Inferior parietal cortex (tissue), 1 donor: ENCODE results near the gene ADGRD1.

Experiments
- DNase-seq: peaks from one replicate; pipeline ENCODE4 v3.0.0-alpha.2; 2016; ENCODE audit errors: extremely low spot score

The ADGRD1 gene

GRCh38 chr12:131090274-131091210 is 136.8 kb downstream of the ADGRD1 start:
- DNase-seq, result no peak

GRCh38 chr12:131091413-131091975 is 137.8 kb downstream of the ADGRD1 start:
- DNase-seq, result peak; percentile 57

- no peak for DNase-seq
Measured at GRCh38 chr12:131091976-131092691, 138.4 kb downstream of the ADGRD1 start.

- no peak for DNase-seq
Measured at GRCh38 chr12:131092901-131093603, 139.3 kb downstream of the ADGRD1 start.

- DNase-seq, result no peak
Measured at GRCh38 chr12:131093604-131093955, 139.9 kb downstream of the ADGRD1 start.

- DNase-seq, result no peak
Measured at GRCh38 chr12:131093971-131094830, 140.5 kb downstream of the ADGRD1 start.

GRCh38 chr12:131094831-131095805 is 141.4 kb downstream of the ADGRD1 start:
- no peak for DNase-seq

GRCh38 chr12:131095826-131096680 is 142.3 kb downstream of the ADGRD1 start:
- DNase-seq, result no peak

- no peak for DNase-seq
Measured at GRCh38 chr12:131096681-131097181, 143.0 kb downstream of the ADGRD1 start.

GRCh38 chr12:131097202-131098177 is 143.8 kb downstream of the ADGRD1 start:
- no peak for DNase-seq

- DNase-seq, result no peak
Measured at GRCh38 chr12:131098178-131098981, 144.7 kb downstream of the ADGRD1 start.

- DNase-seq, result no peak
Measured at GRCh38 chr12:131100031-131100674, 146.4 kb downstream of the ADGRD1 start.

- DNase-seq, result no peak
Measured at GRCh38 chr12:131101006-131101405, 147.3 kb downstream of the ADGRD1 start.

GRCh38 chr12:131101703-131102492 is 148.2 kb downstream of the ADGRD1 start:
- DNase-seq, result no peak

GRCh38 chr12:131102493-131102931 is 148.8 kb downstream of the ADGRD1 start:
- DNase-seq, result no peak
